Ovary (tissue), 3 donors: ENCODE data around the gene NCF4.

Source experiments
- EP300 ChIP-seq: sonication (generic); formaldehyde crosslinking; IDR thresholded peaks from one replicate; pipeline ENCODE4 v1.6.1; 2017; ENCODE audit warnings: antibody characterized with exemption
- POLR2A ChIP-seq: fragments of 450-650 bp; IDR thresholded peaks from one replicate; pipeline ENCODE4 v1.6.1; 2017; ENCODE audit warnings: antibody characterized with exemption, mild to moderate bottlenecking, moderate library complexity
- TF ChIP-seq, protein P1 (sequence below), 3 donors: fragments of 450-650 bp in 2 of 3; fragments of 200-600 bp in 1 of 3; IDR thresholded peaks; one replicate each; pipeline versions ENCODE4 v1.5.1 to v1.8.0; 2016 to 2022; ENCODE audit warnings: antibody characterized with exemption in 3 of 3, mild to moderate bottlenecking in 1 of 3
- donor health status: DM: no; HTN: no; CAD: no.

DNA sequence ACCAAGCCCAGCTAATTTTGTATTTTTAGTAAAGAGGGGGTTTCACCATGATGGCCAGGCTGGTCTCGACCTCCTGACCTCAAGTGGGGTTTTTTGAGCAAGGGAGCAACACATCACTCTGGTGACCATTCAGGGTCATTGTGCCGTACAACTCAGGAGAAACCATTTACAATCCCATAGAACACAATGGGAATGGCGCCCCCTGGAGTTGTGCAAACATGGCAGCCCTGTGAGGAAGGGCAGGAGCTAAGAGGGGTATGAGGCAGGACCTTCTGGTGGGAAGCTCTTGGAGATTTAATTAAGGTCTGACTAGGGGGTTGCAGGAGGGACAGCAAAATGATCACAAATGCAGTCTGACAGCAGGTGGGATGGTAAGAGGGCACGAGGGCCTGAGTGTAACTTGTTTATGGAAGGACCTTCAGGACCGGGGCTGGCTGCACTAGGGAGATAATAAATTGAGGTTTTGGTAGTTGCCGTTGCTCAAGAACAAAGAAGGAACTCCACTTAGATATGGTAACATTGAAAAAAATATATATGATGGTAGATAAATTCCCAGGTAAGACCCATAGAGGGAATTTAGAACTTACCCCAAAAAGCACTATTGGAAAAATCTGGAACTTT is 43.6 kb downstream of the NCF4 start:
- TF ChIP-seq, protein P1, sequence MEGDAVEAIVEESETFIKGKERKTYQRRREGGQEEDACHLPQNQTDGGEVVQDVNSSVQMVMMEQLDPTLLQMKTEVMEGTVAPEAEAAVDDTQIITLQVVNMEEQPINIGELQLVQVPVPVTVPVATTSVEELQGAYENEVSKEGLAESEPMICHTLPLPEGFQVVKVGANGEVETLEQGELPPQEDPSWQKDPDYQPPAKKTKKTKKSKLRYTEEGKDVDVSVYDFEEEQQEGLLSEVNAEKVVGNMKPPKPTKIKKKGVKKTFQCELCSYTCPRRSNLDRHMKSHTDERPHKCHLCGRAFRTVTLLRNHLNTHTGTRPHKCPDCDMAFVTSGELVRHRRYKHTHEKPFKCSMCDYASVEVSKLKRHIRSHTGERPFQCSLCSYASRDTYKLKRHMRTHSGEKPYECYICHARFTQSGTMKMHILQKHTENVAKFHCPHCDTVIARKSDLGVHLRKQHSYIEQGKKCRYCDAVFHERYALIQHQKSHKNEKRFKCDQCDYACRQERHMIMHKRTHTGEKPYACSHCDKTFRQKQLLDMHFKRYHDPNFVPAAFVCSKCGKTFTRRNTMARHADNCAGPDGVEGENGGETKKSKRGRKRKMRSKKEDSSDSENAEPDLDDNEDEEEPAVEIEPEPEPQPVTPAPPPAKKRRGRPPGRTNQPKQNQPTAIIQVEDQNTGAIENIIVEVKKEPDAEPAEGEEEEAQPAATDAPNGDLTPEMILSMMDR (IDR thresholded peaks at IDR 0.05) = no peak
- TF ChIP-seq POLR2A = no peak
- TF ChIP-seq EP300 = no peak
